ENCODE measurements around the gene CEP120.
"Not testable (repeated sequence)": the region's sequence is repeated elsewhere in the genome, so short reads cannot be mapped to it uniquely, and the experiment has no call there.

The CEP120 gene

DNA sequence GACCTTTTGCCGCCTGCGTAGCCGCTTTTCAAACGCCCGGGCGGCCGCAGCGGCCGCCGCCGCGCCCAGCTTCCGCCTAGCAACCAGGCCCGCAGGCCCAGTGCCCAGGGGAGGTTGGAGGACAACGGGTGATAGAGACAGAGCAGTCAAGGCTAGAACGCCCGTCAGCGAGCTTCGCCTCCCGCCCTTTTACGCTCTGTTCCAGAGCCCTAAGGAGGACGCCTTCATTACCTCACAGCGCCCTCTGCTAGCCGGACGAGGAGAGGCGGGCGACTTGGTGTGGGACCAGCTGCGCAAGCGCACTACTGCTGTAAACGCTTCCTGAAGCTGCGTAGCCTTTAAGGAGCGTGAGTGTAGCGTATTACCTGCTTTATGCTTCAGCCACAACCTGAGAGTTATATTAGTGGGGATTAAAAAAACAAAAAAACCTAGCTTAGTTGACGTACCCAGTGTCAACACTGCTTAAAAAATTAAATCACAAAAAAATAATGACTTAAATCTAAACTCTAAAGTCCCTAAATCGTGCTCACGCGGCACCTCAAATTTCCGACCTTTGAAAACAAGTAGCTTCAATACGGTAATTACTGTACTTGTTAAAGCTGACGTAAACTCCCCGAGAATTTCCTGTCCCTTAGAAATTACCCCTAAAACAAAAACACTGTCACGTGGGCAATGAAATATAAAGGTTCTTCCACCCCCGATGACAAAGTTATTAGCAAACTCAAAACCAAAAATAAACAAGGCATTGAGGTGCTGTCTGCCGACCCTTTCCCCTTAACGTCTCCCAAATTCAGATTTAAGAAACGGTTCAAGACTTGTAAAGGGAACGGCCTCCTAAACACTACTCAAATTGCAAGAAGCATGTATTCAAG is at the start of gene CEP120:
Gene CEP120, minus strand, starts transcription at position 126 of the 872 bp plus-strand sequence. CDS start 405 bp downstream, outside the sequence.
- peak; percentile 96 to 97 for DNase-seq

GRCh38 chr5:123472150-123472924 is 49.1 kb upstream of the CEP120 start:
- no peak for DNase-seq

GRCh38 chr5:123471385-123471784 is 48.2 kb upstream of the CEP120 start:
- DNase-seq, result no peak

DNA sequence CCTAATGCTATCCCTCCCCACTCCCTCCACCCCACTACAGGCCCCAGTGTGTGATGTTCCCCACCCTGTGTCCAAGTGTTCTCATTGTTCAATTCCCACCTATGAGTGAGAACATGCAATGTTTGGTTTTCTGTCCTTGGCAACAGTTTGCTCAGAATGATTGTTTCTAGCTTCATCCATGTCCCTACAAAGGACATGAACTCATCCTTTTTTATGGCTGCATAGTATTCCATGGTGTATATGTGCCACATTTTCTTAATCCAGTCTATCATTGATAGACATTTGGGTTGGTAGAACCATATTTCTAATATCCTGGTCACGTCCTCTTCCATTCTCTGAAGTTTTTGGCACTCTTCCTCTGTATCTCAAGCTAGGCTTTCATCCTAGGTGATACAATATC is 43.6 kb upstream of the CEP120 start:
- not testable (repeated sequence) for DNase-seq

GRCh38 chr5:123460296-123460729 is 37.1 kb upstream of the CEP120 start:
- peak in 1 of 2 donors; percentile 40 for DNase-seq

GRCh38 chr5:123458994-123459393 is 35.8 kb upstream of the CEP120 start:
- not testable (repeated sequence) for DNase-seq

DNA sequence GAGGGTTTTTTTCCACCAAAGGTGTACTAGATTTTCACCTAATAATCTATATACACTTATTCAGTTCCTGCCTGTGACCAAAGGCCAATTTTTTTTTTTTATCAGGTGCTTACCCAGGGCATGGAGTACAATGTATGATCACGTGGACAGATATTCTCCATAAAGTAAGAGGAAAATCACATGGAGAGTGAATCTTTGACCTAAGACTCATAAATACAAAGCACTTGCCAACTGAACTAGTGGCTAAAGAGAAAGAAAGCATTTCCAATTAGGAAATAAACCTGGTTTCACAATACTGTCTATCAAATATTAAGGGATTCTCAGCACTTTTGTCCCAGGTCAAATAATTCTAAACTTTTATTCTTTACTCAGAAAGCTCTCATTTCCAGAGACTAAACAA is 33.0 kb upstream of the CEP120 start:
- DNase-seq, result no peak

- DNase-seq, result no peak
Observed at GRCh38 chr5:123455640-123456039, 32.4 kb upstream of the CEP120 start.

DNA sequence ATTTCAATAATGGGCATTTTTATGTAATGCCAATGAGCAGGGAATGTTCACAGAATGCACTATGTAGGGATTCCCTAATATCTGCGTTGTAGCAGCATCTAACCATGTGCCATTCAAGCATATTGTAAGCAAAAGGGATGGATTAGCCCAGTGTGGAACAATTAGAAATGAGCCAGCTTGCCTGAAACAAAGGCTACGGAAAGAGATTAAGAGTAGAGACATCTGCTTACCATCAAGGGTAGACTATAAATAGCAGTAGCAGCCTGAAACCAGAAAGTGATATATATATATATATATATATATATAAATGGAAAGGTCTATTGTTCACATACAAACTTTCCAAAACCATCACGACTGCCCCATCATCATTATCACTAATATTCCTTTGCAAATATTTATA is 31.9 kb upstream of the CEP120 start:
- no peak for DNase-seq

DNA sequence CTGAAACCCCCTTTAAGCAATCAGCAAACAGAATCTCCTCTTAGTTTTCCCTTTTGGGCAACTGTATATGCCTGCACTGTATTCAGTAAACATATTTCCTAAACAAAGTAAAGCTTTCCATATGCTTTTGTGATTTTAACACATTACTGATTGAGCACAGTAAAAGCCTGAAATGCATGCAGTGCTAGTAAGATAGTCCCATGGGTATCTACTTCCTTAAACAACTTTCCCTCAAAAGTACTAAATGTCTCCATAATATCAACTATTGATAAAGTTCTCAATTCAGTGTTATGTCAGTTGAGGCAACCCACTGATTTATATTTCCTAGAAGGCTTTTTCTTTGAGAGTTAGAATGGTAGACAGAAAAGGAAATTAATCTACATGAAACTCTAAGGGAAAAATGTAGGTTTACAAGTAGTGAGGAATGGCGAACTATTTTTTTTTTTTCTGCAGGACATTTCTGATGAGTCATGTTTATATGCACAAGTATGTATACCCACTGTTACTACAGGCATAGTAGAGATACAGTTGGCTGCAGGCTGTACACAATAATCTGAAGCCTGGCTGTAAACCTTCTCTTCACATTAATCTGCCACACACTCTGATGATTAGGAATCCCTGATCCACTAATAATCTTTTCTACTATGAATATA is 31.2 kb upstream of the CEP120 start:
- no peak for DNase-seq

- no peak for DNase-seq
Observed at GRCh38 chr5:123452401-123452800, 29.2 kb upstream of the CEP120 start.

DNA sequence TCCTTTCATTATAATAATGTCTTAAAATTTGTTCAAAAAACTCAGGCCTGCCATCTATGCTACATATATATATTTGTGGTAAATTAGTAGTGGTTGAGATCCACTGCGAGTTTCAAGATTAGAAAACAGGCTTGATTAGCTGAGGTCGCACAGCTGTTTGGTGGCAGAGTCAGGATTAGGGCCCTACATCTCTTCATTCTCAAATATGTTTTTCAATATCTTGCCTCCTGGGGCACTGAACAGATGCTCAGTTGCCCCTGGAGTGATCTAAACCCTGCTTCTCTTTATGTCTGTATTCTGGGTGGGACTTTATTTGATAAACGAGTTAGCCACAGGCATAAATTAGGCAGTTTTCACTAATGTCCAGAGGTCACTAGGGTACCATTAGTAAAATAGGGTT is 27.8 kb upstream of the CEP120 start:
- DNase-seq, result no peak

DNA sequence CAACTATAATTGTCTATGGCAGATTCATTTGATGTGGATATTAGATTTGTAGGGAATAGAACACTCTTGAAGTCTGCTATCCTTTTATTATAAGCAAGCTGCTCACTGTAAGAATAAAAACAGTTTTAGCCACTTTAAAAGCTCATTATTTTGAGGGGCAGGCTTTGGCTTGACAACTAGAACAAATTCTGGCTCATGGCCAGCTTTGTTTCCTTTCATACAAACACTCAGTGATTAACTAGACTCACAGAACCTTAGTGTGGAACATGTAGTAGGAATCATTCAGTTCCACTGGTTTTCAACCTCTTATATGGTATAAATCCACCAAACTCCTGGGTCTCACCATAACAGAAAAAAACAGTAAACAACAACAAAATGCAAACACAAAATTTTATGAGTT is 27.4 kb upstream of the CEP120 start:
- DNase-seq, result no peak

DNA sequence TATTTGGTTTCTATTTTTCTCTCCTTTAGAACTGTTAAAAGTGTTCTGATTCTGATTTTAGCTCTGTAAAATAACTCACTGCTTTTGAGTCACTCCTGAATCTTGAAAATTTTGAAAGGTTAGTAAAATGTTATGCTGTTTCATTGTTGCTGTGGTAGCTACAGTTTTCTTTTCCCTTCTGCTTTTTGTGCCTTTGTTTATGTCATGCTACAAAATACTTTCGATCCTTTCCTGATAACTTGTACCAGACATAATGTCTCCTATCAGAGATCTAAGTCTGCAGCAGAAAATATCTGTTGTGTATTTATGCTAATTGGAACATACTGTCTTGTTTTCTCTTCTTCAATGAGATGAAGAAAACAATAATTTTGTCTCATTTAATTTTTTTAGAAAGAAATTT is 26.9 kb upstream of the CEP120 start:
- no peak for DNase-seq

- DNase-seq, result no peak
Observed at GRCh38 chr5:123449424-123449974, 26.3 kb upstream of the CEP120 start.

DNA sequence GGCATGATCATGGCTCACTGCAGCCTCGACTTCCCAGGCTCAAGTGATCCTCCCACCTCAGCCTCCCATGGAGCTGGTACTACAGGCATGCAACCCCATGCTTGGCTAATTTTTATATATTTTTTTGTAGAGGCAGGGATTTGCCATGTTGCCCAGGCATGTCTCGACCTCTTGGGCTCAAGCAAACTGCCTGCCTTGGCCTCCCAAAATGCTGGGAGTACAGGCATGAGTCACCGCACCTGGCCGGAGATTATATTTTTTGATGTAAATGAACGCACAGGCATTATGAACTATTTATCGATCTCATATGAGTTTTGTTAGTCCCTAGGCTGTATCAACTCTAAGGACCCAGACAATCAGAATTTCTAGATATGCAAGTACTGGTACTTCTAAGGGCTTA is 25.5 kb upstream of the CEP120 start:
- no peak for DNase-seq

- DNase-seq, result no peak
Observed at GRCh38 chr5:123448017-123448617, 24.9 kb upstream of the CEP120 start.

- no peak for DNase-seq
Observed at GRCh38 chr5:123444016-123444415, 20.8 kb upstream of the CEP120 start.

GRCh38 chr5:123441408-123441807 is 18.2 kb upstream of the CEP120 start:
- no peak for DNase-seq

DNA sequence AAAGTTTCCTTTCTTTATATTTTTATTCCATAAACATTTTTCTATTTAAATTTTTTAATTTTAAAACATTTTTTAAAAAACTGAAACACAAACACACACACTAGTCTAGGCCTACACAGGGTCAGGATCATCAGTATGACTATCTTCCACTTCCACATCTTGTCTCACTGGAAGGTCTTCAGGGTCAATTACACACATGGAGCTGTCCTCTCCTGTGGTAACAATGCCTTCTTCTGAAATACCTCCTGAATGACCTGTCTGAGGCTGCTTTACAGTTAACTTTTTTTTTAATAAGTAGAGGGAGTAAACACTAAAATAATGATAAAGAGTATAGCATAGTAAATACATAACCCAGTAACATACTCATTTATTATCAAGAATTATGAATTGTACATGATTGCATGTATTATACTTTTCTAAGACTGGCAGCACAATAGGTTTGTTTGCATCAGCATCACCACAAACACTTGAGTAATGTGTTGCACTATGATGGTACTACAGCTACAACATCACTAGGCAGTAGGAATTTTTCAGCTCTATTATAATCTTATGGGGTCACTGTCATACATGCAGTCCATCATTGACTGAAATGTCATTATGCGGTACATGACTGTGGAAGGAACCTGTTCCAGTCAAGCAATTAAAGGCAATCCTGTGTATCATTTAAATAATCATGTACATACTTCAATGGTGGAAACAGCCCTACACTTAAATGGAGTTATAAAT is 17.4 kb upstream of the CEP120 start:
- no peak for DNase-seq

GRCh38 chr5:123439709-123440108 is 16.5 kb upstream of the CEP120 start:
- DNase-seq, result no peak

DNA sequence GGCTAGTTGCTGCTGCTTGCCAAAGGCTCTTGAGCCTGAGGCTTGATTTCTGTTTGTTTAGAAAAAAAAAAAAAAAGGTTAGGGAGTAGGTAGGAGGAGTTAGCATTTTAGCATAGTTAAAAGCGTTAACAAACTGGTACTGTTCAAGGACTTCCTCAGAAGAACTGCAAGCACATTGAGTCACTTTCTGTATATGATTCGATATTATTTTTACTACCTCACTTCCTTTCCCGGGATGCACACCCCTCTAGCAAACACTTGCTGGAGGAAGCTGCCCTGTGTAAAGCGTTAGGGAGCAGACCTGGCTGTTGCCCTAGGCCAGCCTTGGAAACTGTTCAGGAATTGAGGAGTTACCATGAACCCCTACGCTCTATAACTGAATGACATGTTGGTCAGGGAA is 15.7 kb upstream of the CEP120 start:
- no peak for DNase-seq

Measured in activated CD4-positive, alpha-beta T cell treated with anti-CD3 and anti-CD28 coated beads for 4 hours (primary cell).